ENCODE measurements around the gene PKIG. TPM values are rescaled to one million over a fixed set of nuclear protein-coding genes. Genes with fewer than 3 reads are reported as not detected.

The PKIG gene
- total RNA-seq, 1 donor from 2014 or later: 34.7 TPM

GRCh38 chr20:44660581-44660980 is 78.2 kb downstream of the PKIG start:
- H3K27me3 Mint-ChIP-seq (ENCODE audit: low read depth): peaks cover 19% of the 10 kb centered on the region
- H3K36me3 Mint-ChIP-seq (ENCODE audit: low read depth): no peaks in the 10 kb centered on the region
- no peak for DNase-seq (ENCODE audit: low read depth, low spot score)
- H3K27ac Mint-ChIP-seq (ENCODE audit: unreplicated experiment): no peak overlapping the region
- H3K4me3 Mint-ChIP-seq: no peak overlapping the region
- H3K9me3 Mint-ChIP-seq: no peaks in the 10 kb centered on the region
- H3K4me1 Mint-ChIP-seq: no peaks in the 10 kb centered on the region
- no peak for TF ChIP-seq CTCF (conservative IDR thresholded peaks at IDR 0.05)

- DNase-seq (ENCODE audit: low read depth, low spot score): no peak
- Mint-ChIP-seq H3K27me3 (ENCODE audit: low read depth) (peaks cover 8% of the 10 kb centered on the region), H3K4me1 (no peaks in the 10 kb centered on the region), H3K9me3 (no peaks in the 10 kb centered on the region), H3K4me3 (no peak overlapping the region), H3K27ac (ENCODE audit: unreplicated experiment) (no peak overlapping the region), H3K36me3 (ENCODE audit: low read depth) (no peaks in the 10 kb centered on the region)
- no peak for TF ChIP-seq CTCF (conservative IDR thresholded peaks at IDR 0.05)
Observed at GRCh38 chr20:44662261-44662660, 79.9 kb downstream of the PKIG start.

GRCh38 chr20:44664131-44664530 is 81.8 kb downstream of the PKIG start:
- DNase-seq (ENCODE audit: low read depth, low spot score): no peak
- Mint-ChIP-seq H3K27me3 (ENCODE audit: low read depth) (peaks cover 8% of the 10 kb centered on the region), H3K36me3 (ENCODE audit: low read depth) (no peaks in the 10 kb centered on the region), H3K4me3 (no peak overlapping the region), H3K9me3 (no peaks in the 10 kb centered on the region), H3K27ac (ENCODE audit: unreplicated experiment) (no peak overlapping the region), H3K4me1 (no peaks in the 10 kb centered on the region)
- no peak for TF ChIP-seq CTCF (conservative IDR thresholded peaks at IDR 0.05)

- DNase-seq (ENCODE audit: low read depth, low spot score): no peak
- no peak for TF ChIP-seq CTCF (conservative IDR thresholded peaks at IDR 0.05)
- no peaks in the 10 kb centered on the region for H3K4me1 Mint-ChIP-seq
- no peaks in the 10 kb centered on the region for H3K9me3 Mint-ChIP-seq
- H3K36me3 Mint-ChIP-seq (ENCODE audit: low read depth): no peaks in the 10 kb centered on the region
- H3K27ac Mint-ChIP-seq (ENCODE audit: unreplicated experiment): no peak overlapping the region
- H3K27me3 Mint-ChIP-seq (ENCODE audit: low read depth): peaks cover 14% of the 10 kb centered on the region
- H3K4me3 Mint-ChIP-seq: no peak overlapping the region
Observed at GRCh38 chr20:44666066-44666465, 83.7 kb downstream of the PKIG start.

Other genes with a start within 250 kb of the PKIG start
- not detected in 2 replicates for gene R3HDML, start 245.5 kb upstream of the PKIG start, total RNA-seq
- not detected in 2 replicates for gene HNF4A, start 226.9 kb upstream of the PKIG start, total RNA-seq
- gene TTPAL, start 106.7 kb upstream of the PKIG start, total RNA-seq: 20.6 and 22.3 TPM in 2 replicates
- 31.1 and 32.4 TPM in 2 replicates for gene SERINC3, start 60.5 kb upstream of the PKIG start, total RNA-seq
- gene ADA, start 69.1 kb downstream of the PKIG start, total RNA-seq: 8.2 and 9.0 TPM in 2 replicates
- not detected in 2 replicates for gene CCN5, start 132.8 kb downstream of the PKIG start, total RNA-seq
- gene KCNK15, start 163.3 kb downstream of the PKIG start, total RNA-seq: not detected in 2 replicates
- 4.1 and 6.1 TPM in 2 replicates for gene RIMS4, start 228.0 kb downstream of the PKIG start, total RNA-seq